GM23338 (cell line): Measurements from ENCODE around the gene KIF15. TPM values are rescaled to one million over a fixed set of nuclear protein-coding genes. Genes with fewer than 3 reads are reported as not detected.

Experiments used
- ATAC-seq: fragments of 200-7000 bp; cut with Tn5 transposase; 3 replicates; pipeline ENCODE4 v1.9.1; 2020
- DNase-seq: peaks from one replicate; pipeline ENCODE4 v3.0.0-alpha.2; 2015; ENCODE audit warnings: low spot score
- H2AFZ ChIP-seq: fragments of 200-600 bp; sonication (generic); 2 replicates; pipeline ENCODE4 v1.8.0; 2016; ENCODE audit warnings: antibody characterized with exemption, mild to moderate bottlenecking, moderate library complexity
- H3F3A ChIP-seq: fragments of 200-600 bp; sonication (generic); replicated peaks from 2 replicates; pipeline ENCODE4 v1.8.0; 2017; ENCODE audit warnings: antibody characterized with exemption, mixed run types, low read depth
- H3K27ac ChIP-seq: fragments of 200-600 bp; sonication (generic); 2 replicates; pipeline ENCODE4 v1.6.1; 2016; ENCODE audit warnings: low read depth
- H3K27me3 ChIP-seq: fragments of 200-600 bp; sonication (generic); 2 replicates; pipeline ENCODE4 v1.8.0; 2016; ENCODE audit warnings: mild to moderate bottlenecking, mixed run types, moderate library complexity; ENCODE audit not compliant: insufficient read depth
- H3K36me3 ChIP-seq: fragments of 200-600 bp; sonication (generic); 2 replicates; pipeline ENCODE4 v1.8.0; 2016; ENCODE audit warnings: mild to moderate bottlenecking; ENCODE audit not compliant: insufficient read depth
- H3K4me1 ChIP-seq: fragments of 200-600 bp; sonication (generic); 2 replicates; pipeline ENCODE4 v1.8.0; 2016; ENCODE audit warnings: mild to moderate bottlenecking, moderate library complexity; ENCODE audit not compliant: insufficient read depth
- H3K4me2 ChIP-seq: fragments of 200-600 bp; sonication (generic); 2 replicates; pipeline ENCODE4 v1.7.1; 2017; ENCODE audit warnings: mixed run types
- H3K4me3 ChIP-seq: fragments of 200-600 bp; sonication (generic); 2 replicates; pipeline ENCODE4 v1.6.1; 2016; ENCODE audit warnings: mixed run types
- H3K79me2 ChIP-seq: fragments of 200-600 bp; sonication (generic); replicated peaks from 2 replicates; pipeline ENCODE4 v1.8.0; 2017; ENCODE audit warnings: mild to moderate bottlenecking; ENCODE audit not compliant: insufficient read depth
- H3K9me2 ChIP-seq: fragments of 200-600 bp; sonication (generic); 2 replicates; pipeline ENCODE4 v1.8.0; 2017; ENCODE audit not compliant: insufficient read depth
- H4K20me1 ChIP-seq: fragments of 200-600 bp; sonication (generic); replicated peaks from 2 replicates; pipeline ENCODE4 v1.8.0; 2017; ENCODE audit warnings: mild to moderate bottlenecking; ENCODE audit not compliant: insufficient read depth
- H3K27ac Mint-ChIP-seq: 2 replicates; pipeline ENCODE4 v1.8.0; 2020; ENCODE audit warnings: inconsistent platforms, mild to moderate bottlenecking, moderate library complexity, mixed read lengths
- H3K27me3 Mint-ChIP-seq: 3 replicates; pipeline ENCODE4 v1.8.0; 2022; ENCODE audit warnings: low read depth, mild to moderate bottlenecking, moderate library complexity, mixed read lengths, inconsistent platforms; ENCODE audit not compliant: insufficient read depth, poor library complexity
- H3K36me3 Mint-ChIP-seq: 3 replicates; pipeline ENCODE4 v1.8.0; 2021; ENCODE audit warnings: low read depth, mild to moderate bottlenecking, inconsistent platforms, moderate library complexity, mixed read lengths
- H3K4me1 Mint-ChIP-seq: 3 replicates; pipeline ENCODE4 v1.8.0; 2020; ENCODE audit warnings: mild to moderate bottlenecking, inconsistent platforms, mixed read lengths
- H3K4me3 Mint-ChIP-seq: 3 replicates; pipeline ENCODE4 v1.8.0; 2021; ENCODE audit warnings: moderate library complexity, mild to moderate bottlenecking, inconsistent platforms, mixed read lengths
- H3K9me3 Mint-ChIP-seq: 3 replicates; pipeline ENCODE4 v1.8.0; 2020; ENCODE audit warnings: moderate library complexity, mild to moderate bottlenecking, inconsistent platforms, mixed read lengths
- CREB1 ChIP-seq: fragments of 250-450 bp; sonication (Bioruptor Pico); IDR thresholded peaks from 2 replicates; pipeline ENCODE4 v1.5.0; 2020; ENCODE audit warnings: low read depth, mild to moderate bottlenecking, moderate library complexity
- CTCF ChIP-seq, 2 experiments: fragments of 200-600 bp in 1 of 2; sonication (generic) in 1 of 2; conservative IDR thresholded peaks; 2 replicates each; pipeline versions ENCODE4 v1.5.1 to v1.6.1; 2016 to 2017; ENCODE audit warnings: antibody characterized with exemption in 2 of 2, low read depth in 2 of 2, mild to moderate bottlenecking in 2 of 2, moderate library complexity in 1 of 2
- ETS1 ChIP-seq: IDR thresholded peaks from 2 replicates; pipeline ENCODE4 v1.6.1; 2016; ENCODE audit warnings: antibody characterized with exemption
- EZH2 ChIP-seq: fragments of 200-600 bp; sonication (generic); IDR thresholded peaks from one replicate; pipeline ENCODE4 v1.8.0; 2017; ENCODE audit warnings: antibody characterized with exemption, mild to moderate bottlenecking, low read depth; ENCODE audit not compliant: unreplicated experiment
- NANOG ChIP-seq: IDR thresholded peaks from 2 replicates; pipeline ENCODE4 v1.6.1; 2016; ENCODE audit warnings: antibody characterized with exemption, borderline replicate concordance
- POLR2AphosphoS5 ChIP-seq: IDR thresholded peaks from 2 replicates; pipeline ENCODE4 v1.6.1; 2016; ENCODE audit warnings: antibody characterized with exemption, low read depth
- polyA plus RNA-seq: library from polyadenylated mRNA; unstranded; fragments of >200 nt; fragmentation: Nextera tagmentation; extraction: Ambion mirVana; gene quantifications from 2 replicates; pipeline ENCODE4 v1.2.1, GENCODE V29; 2016
- total RNA-seq: library from RNA; depleted of rRNA; stranded (reverse); fragments of >200 nt; shearing (Covaris generic); gene quantifications from 2 replicates; pipeline ENCODE4 v1.2.3, GENCODE V29; 2014
- TF ChIP-seq, protein P1 (sequence below): fragments of 250-450 bp; sonication (Bioruptor Pico); IDR thresholded peaks from 2 replicates; pipeline ENCODE4 v1.5.0; 2020; ENCODE audit warnings: mild to moderate bottlenecking, moderate library complexity

The KIF15 gene
- total and polyA plus RNA-seq, 2 experiments from 2014 or later, result 21.2 to 25.8 TPM

- peaks cover 19% of the 10 kb centered on the region for H3K36me3 Mint-ChIP-seq
- peak; percentile 97 for DNase-seq
- no peak for TF ChIP-seq EZH2
- TF ChIP-seq CTCF (conservative IDR thresholded peaks at IDR 0.05; ENCODE audit: low read depth in 2 of 2), result peak; percentile 48 to 64
- TF ChIP-seq CREB1 (CRISPR knock-in tag), result peak; percentile 94
- TF ChIP-seq, protein P1, sequence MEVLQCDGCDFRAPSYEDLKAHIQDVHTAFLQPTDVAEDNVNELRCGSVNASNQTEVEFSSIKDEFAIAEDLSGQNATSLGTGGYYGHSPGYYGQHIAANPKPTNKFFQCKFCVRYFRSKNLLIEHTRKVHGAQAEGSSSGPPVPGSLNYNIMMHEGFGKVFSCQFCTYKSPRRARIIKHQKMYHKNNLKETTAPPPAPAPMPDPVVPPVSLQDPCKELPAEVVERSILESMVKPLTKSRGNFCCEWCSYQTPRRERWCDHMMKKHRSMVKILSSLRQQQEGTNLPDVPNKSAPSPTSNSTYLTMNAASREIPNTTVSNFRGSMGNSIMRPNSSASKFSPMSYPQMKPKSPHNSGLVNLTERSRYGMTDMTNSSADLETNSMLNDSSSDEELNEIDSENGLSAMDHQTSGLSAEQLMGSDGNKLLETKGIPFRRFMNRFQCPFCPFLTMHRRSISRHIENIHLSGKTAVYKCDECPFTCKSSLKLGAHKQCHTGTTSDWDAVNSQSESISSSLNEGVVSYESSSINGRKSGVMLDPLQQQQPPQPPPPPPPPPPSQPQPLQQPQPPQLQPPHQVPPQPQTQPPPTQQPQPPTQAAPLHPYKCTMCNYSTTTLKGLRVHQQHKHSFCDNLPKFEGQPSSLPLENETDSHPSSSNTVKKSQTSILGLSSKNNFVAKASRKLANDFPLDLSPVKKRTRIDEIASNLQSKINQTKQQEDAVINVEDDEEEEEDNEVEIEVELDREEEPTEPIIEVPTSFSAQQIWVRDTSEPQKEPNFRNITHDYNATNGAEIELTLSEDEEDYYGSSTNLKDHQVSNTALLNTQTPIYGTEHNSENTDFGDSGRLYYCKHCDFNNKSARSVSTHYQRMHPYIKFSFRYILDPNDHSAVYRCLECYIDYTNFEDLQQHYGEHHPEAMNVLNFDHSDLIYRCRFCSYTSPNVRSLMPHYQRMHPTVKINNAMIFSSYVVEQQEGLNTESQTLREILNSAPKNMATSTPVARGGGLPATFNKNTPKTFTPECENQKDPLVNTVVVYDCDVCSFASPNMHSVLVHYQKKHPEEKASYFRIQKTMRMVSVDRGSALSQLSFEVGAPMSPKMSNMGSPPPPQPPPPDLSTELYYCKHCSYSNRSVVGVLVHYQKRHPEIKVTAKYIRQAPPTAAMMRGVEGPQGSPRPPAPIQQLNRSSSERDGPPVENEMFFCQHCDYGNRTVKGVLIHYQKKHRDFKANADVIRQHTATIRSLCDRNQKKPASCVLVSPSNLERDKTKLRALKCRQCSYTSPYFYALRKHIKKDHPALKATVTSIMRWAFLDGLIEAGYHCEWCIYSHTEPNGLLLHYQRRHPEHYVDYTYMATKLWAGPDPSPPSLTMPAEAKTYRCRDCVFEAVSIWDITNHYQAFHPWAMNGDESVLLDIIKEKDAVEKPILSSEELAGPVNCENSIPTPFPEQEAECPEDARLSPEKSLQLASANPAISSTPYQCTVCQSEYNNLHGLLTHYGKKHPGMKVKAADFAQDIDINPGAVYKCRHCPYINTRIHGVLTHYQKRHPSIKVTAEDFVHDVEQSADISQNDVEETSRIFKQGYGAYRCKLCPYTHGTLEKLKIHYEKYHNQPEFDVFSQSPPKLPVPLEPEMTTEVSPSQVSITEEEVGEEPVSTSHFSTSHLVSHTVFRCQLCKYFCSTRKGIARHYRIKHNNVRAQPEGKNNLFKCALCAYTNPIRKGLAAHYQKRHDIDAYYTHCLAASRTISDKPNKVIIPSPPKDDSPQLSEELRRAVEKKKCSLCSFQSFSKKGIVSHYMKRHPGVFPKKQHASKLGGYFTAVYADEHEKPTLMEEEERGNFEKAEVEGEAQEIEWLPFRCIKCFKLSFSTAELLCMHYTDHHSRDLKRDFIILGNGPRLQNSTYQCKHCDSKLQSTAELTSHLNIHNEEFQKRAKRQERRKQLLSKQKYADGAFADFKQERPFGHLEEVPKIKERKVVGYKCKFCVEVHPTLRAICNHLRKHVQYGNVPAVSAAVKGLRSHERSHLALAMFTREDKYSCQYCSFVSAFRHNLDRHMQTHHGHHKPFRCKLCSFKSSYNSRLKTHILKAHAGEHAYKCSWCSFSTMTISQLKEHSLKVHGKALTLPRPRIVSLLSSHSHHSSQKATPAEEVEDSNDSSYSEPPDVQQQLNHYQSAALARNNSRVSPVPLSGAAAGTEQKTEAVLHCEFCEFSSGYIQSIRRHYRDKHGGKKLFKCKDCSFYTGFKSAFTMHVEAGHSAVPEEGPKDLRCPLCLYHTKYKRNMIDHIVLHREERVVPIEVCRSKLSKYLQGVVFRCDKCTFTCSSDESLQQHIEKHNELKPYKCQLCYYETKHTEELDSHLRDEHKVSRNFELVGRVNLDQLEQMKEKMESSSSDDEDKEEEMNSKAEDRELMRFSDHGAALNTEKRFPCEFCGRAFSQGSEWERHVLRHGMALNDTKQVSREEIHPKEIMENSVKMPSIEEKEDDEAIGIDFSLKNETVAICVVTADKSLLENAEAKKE (CRISPR knock-in tag), result 0 out of 2 replicates have a peak, but pooled peaks have one; percentile 6
- TF ChIP-seq POLR2AphosphoS5, result peak; percentile 82
- no peak for TF ChIP-seq NANOG
- peak; percentile 22; the same call in 1 of the 2 replicates for TF ChIP-seq ETS1
- H3K36me3 ChIP-seq, result no peaks in the 10 kb centered on the region
- peak within 1 kb of the TSS; percentile 72 for H3K4me3 ChIP-seq
- no peaks in the 10 kb centered on the region for H3K27me3 ChIP-seq
- H3K79me2 ChIP-seq, result no peaks in the 10 kb centered on the region; the same call in 1 of the 2 replicates
- peak within 1 kb of the TSS; percentile 91 for H3K27ac Mint-ChIP-seq
- no peaks in the 10 kb centered on the region for H3K9me2 ChIP-seq
- peak; percentile 95 for ATAC-seq
- H3F3A ChIP-seq, result peaks cover 7% of the 10 kb centered on the region; the same call in 1 of the 2 replicates
- H3K27ac ChIP-seq, result peak within 1 kb of the TSS; percentile 85
- peaks cover 6% of the 10 kb centered on the region; the same call in 2 of the 3 replicates for H3K4me1 Mint-ChIP-seq
- no peaks in the 10 kb centered on the region for H4K20me1 ChIP-seq
- H2AFZ ChIP-seq, result peak within 1 kb of the TSS; percentile 94
- H3K4me2 ChIP-seq, result peak within 1 kb of the TSS; percentile 97
- H3K27me3 Mint-ChIP-seq, result peaks cover 16% of the 10 kb centered on the region
- H3K4me1 ChIP-seq, result peaks cover 8% of the 10 kb centered on the region; the same call in 1 of the 2 replicates
- no peaks in the 10 kb centered on the region for H3K9me3 Mint-ChIP-seq
- H3K4me3 Mint-ChIP-seq, result peak within 1 kb of the TSS; percentile 92
These were observed 100.0 kb downstream of the KIF15 start, which contains the start of gene TMEM42 for GRCh38 chr3:44861412-44862225. Gene TMEM42, plus strand, starts transcription at chr3:44861912. Its CDS starts 13 bp downstream, at chr3:44861925.
